HepG2 (cell line): ENCODE data around the gene ATP2B2. TPM values are rescaled to one million over a fixed set of nuclear protein-coding genes. Genes with fewer than 3 reads are reported as not detected.

Experiments
- ATAC-seq: fragments of 200-7000 bp; cut with Tn5 transposase; 3 replicates; pipeline ENCODE4 v1.9.1; 2020; ENCODE audit warnings: mild to moderate bottlenecking, moderate library complexity
- BruUV-seq: library from RNA; stranded (reverse); fragments of 400-500 nt; replicated peaks from 2 replicates; lab custom pipeline; 2021; lab: Mats Ljungman, UMichigan
- CTCF ChIA-PET: fragments of 300-600 bp; formaldehyde crosslinking; extraction: SDS; loops from one replicate; lab custom pipeline; 2021; ENCODE audit warnings: low total read pairs, inconsistent platforms, low intra/inter-chr PET ratio; lab: Yijun Ruan, JAX
- POLR2A ChIA-PET: fragments of 350-600 bp; sonication (Branson Sonifier 250); formaldehyde crosslinking; loops from one replicate; lab custom pipeline; 2020; ENCODE audit warnings: antibody characterized with exemption, inconsistent platforms; lab: Yijun Ruan, JAX
- DNase-seq: peaks from one replicate; pipeline ENCODE4 v3.0.0-alpha.2; 2015; ENCODE audit warnings: low spot score
- FAIRE-seq: peaks from 3 replicates; lab custom pipeline; 2011; peaks lifted over from hg19 to GRCh38; lab: Jason Lieb, UNC
- H2AFZ ChIP-seq: one replicate; pipeline ENCODE4 v1.6.1; 2011; ENCODE audit warnings: low read length, inconsistent platforms
- H3K27ac ChIP-seq: fragments of 300-600 bp; 3 replicates; pipeline ENCODE4 v1.8.0; 2011; ENCODE audit warnings: mixed run types, mild to moderate bottlenecking, mixed read lengths, low read length, inconsistent platforms; ENCODE audit not compliant: insufficient read depth; ENCODE audit errors: extremely low read length
- H3K27me3 ChIP-seq, 2 experiments: fragments of 200-600 bp in 1 of 2; 2 replicates in 1 of 2; 3 replicates in 1 of 2; pipeline versions ENCODE4 v1.6.0 to v1.8.0; 2011; ENCODE audit warnings: low read length in 2 of 2, mild to moderate bottlenecking in 2 of 2, moderate library complexity in 2 of 2, inconsistent platforms in 1 of 2; ENCODE audit not compliant: insufficient read depth in 2 of 2, control insufficient read depth in 1 of 2
- H3K36me3 ChIP-seq, 2 experiments: fragments of 200-600 bp in 1 of 2; replicated peaks in 1 of 2; 2 replicates in 1 of 2; 3 replicates in 1 of 2; pipeline versions ENCODE4 v1.5.1 to v1.8.0; 2011; ENCODE audit warnings: low read length in 2 of 2, inconsistent platforms in 1 of 2; ENCODE audit not compliant: insufficient read depth in 2 of 2, control insufficient read depth in 1 of 2
- H3K4me1 ChIP-seq: 2 replicates; pipeline ENCODE4 v1.5.1; 2012; ENCODE audit warnings: low read length, inconsistent platforms; ENCODE audit not compliant: insufficient read depth
- H3K4me2 ChIP-seq: 2 replicates; pipeline ENCODE4 v1.6.0; 2011; ENCODE audit warnings: low read depth, low read length, inconsistent platforms
- H3K4me3 ChIP-seq, 3 experiments: fragments of 200-600 bp in 1 of 3; sonication (generic), shearing (Covaris generic) in 1 of 3; replicated peaks in 1 of 3; 2 replicates each; pipeline ENCODE4 v1.5.1; 2011 to 2016; ENCODE audit warnings: low read length in 3 of 3, inconsistent platforms in 2 of 3, low read depth in 2 of 3, mild to moderate bottlenecking in 2 of 3, control low read depth in 1 of 3, mixed read lengths in 1 of 3; ENCODE audit not compliant: insufficient read depth in 1 of 3
- H3K79me2 ChIP-seq: one replicate; pipeline ENCODE4 v1.6.1; 2011; ENCODE audit warnings: low read length, inconsistent platforms; ENCODE audit not compliant: insufficient read depth
- H3K9ac ChIP-seq: 2 replicates; pipeline ENCODE4 v1.6.0; 2011; ENCODE audit warnings: mild to moderate bottlenecking, low read depth, low read length, inconsistent platforms; ENCODE audit not compliant: insufficient read depth
- H3K9me3 ChIP-seq: 2 replicates; pipeline ENCODE4 v1.5.1; 2012; ENCODE audit warnings: mild to moderate bottlenecking, low read length
- H4K20me1 ChIP-seq: 2 replicates; pipeline ENCODE4 v1.6.0; 2011; ENCODE audit warnings: inconsistent platforms, mild to moderate bottlenecking, low read length, moderate library complexity; ENCODE audit not compliant: insufficient read depth
- CBFB ChIP-seq: sonication (generic); formaldehyde crosslinking; IDR thresholded peaks from 2 replicates; pipeline ENCODE4 v1.4.0; 2020; ENCODE audit warnings: missing genetic modification reagents
- HNRNPK ChIP-seq: fragments of 200-400 bp; formaldehyde crosslinking; IDR thresholded peaks from 2 replicates; pipeline ENCODE4 v1.6.1; 2018; ENCODE audit warnings: low read length, low read depth, moderate library complexity, mild to moderate bottlenecking; ENCODE audit not compliant: poor library complexity, severe bottlenecking
- PTBP1 ChIP-seq: fragments of 200-400 bp; formaldehyde crosslinking; IDR thresholded peaks from 2 replicates; pipeline ENCODE4 v1.6.1; 2018; ENCODE audit warnings: low read length, low read depth; ENCODE audit not compliant: poor library complexity, severe bottlenecking
- STAG1 ChIP-seq: sonication (generic); formaldehyde crosslinking; IDR thresholded peaks from 2 replicates; pipeline ENCODE4 v1.4.0; 2020; ENCODE audit warnings: missing genetic modification reagents
- TEAD3 ChIP-seq: optimal IDR thresholded peaks from 2 replicates; pipeline ENCODE3; 2016; ENCODE audit warnings: borderline replicate concordance
- ZNF326 ChIP-seq: sonication (generic); formaldehyde crosslinking; IDR thresholded peaks from 2 replicates; pipeline ENCODE4 v1.4.0; 2020; ENCODE audit warnings: missing genetic modification reagents, borderline replicate concordance
- ZNF589 ChIP-seq: sonication (generic); formaldehyde crosslinking; conservative IDR thresholded peaks from 2 replicates; pipeline ENCODE4 v1.8.0; 2022; ENCODE audit warnings: mild to moderate bottlenecking, moderate library complexity, missing genetic modification reagents
- WGBS: methylation state at CpG from one replicate; pipeline ENCODE4 v1.1.6; 2017; ENCODE audit warnings: low lambda C conversion rate; 5-methylcytosine and 5-hydroxymethylcytosine counted together
- in situ Hi-C: cut with HindIII; loops from 2 replicates; pipeline ENCODE4 v1.10.0; 2017; ENCODE audit warnings: low pct_unique_long_range_greater_than_20kb; ENCODE audit not compliant: extremely low pct_ligation_motif_present
- intact Hi-C: fragments of 100-400 bp; cut with micrococcal nuclease; formaldehyde crosslinking; loops from one replicate; pipeline ENCODE4 v1.10.0; 2022; ENCODE audit not compliant: unreplicated experiment
- polyA plus RNA-seq, 8 experiments: library from polyadenylated mRNA; depleted of rRNA in 3 of 8; stranded (reverse) in 7 of 8; unstranded in 1 of 8; fragments of >200 nt; fragmentation: Illumina TruSeq in 4 of 8; extraction: Trizol in 4 of 8; gene quantifications; 2 replicates each; pipeline versions ENCODE4 v1.2.1 to v1.2.3, GENCODE V29; 2011 to 2016; ENCODE audit warnings: low read depth in 4 of 8, missing spikeins in 1 of 8, mixed read lengths in 1 of 8; ENCODE audit not compliant: insufficient read depth in 1 of 8
- total RNA-seq, 5 experiments: library from RNA; depleted of rRNA; stranded (reverse); fragments of >200 nt; fragmentation: Illumina TruSeq; extraction: Trizol; gene quantifications; 2 replicates each; pipeline ENCODE4 v1.2.3, GENCODE V29; 2016; ENCODE audit warnings: low read depth in 1 of 5
- TF ChIP-seq, protein P1 (sequence below): IDR thresholded peaks from 2 replicates; pipeline ENCODE4 v1.6.1; 2016
- TF ChIP-seq, protein P2 (sequence below): sonication (generic); formaldehyde crosslinking; IDR thresholded peaks from 2 replicates; pipeline ENCODE4 v1.5.1; 2020; ENCODE audit warnings: mild to moderate bottlenecking, missing genetic modification reagents, moderate library complexity
- TF ChIP-seq, protein P3 (sequence below): sonication (generic); formaldehyde crosslinking; IDR thresholded peaks from 2 replicates; pipeline ENCODE4 v1.4.0; 2020; ENCODE audit warnings: missing genetic modification reagents
- TF ChIP-seq, protein P4 (sequence below): sonication (generic); formaldehyde crosslinking; IDR thresholded peaks from 2 replicates; pipeline ENCODE4 v1.8.1; 2023; ENCODE audit warnings: mild to moderate bottlenecking, inconsistent platforms, moderate library complexity, missing genetic modification reagents, borderline replicate concordance

The ATP2B2 gene
- total and polyA plus RNA-seq, 2 of the 13 experiments (the other 11 are each of a cell fraction or from before 2014, with no cell fraction given), result 1.5 to 2.3 TPM

DNA sequence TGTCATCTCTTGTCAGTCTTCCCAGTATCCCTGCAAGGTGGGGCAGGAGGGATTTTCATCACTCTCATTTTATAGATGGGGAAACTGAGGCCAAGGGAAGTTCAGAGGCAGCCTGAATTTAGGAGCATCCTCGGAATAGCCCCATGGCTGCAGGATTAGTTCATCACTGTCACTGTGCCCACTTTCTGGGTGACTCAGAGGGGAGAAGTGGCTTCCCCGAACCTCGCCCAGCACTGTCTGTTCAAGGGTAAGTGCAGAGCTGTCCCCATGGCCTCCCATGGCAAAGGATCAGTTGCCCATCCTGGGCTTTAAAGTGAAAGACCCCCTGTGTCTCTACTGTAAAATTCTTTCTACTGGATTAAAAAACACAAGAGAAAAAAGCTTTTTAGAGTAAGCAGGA, 124.5 kb downstream of the ATP2B2 start:
- ChIA-PET CTCF (no interaction called here), POLR2A (no interaction called here)
- BruUV-seq, result no TSS peak
- no peak overlapping the region for H3K9ac ChIP-seq
- H3K79me2 ChIP-seq, result no peaks in the 10 kb centered on the region
- TF ChIP-seq, protein P1, sequence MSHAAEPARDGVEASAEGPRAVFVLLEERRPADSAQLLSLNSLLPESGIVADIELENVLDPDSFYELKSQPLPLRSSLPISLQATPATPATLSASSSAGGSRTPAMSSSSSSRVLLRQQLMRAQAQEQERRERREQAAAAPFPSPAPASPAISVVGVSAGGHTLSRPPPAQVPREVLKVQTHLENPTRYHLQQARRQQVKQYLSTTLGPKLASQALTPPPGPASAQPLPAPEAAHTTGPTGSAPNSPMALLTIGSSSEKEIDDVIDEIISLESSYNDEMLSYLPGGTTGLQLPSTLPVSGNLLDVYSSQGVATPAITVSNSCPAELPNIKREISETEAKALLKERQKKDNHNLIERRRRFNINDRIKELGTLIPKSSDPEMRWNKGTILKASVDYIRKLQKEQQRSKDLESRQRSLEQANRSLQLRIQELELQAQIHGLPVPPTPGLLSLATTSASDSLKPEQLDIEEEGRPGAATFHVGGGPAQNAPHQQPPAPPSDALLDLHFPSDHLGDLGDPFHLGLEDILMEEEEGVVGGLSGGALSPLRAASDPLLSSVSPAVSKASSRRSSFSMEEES (CRISPR knock-in tag), result no peak
- no peak for TF ChIP-seq STAG1 (CRISPR knock-in tag)
- TF ChIP-seq, protein P2, sequence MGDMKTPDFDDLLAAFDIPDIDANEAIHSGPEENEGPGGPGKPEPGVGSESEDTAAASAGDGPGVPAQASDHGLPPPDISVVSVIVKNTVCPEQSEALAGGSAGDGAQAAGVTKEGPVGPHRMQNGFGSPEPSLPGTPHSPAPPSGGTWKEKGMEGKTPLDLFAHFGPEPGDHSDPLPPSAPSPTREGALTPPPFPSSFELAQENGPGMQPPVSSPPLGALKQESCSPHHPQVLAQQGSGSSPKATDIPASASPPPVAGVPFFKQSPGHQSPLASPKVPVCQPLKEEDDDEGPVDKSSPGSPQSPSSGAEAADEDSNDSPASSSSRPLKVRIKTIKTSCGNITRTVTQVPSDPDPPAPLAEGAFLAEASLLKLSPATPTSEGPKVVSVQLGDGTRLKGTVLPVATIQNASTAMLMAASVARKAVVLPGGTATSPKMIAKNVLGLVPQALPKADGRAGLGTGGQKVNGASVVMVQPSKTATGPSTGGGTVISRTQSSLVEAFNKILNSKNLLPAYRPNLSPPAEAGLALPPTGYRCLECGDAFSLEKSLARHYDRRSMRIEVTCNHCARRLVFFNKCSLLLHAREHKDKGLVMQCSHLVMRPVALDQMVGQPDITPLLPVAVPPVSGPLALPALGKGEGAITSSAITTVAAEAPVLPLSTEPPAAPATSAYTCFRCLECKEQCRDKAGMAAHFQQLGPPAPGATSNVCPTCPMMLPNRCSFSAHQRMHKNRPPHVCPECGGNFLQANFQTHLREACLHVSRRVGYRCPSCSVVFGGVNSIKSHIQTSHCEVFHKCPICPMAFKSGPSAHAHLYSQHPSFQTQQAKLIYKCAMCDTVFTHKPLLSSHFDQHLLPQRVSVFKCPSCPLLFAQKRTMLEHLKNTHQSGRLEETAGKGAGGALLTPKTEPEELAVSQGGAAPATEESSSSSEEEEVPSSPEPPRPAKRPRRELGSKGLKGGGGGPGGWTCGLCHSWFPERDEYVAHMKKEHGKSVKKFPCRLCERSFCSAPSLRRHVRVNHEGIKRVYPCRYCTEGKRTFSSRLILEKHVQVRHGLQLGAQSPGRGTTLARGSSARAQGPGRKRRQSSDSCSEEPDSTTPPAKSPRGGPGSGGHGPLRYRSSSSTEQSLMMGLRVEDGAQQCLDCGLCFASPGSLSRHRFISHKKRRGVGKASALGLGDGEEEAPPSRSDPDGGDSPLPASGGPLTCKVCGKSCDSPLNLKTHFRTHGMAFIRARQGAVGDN (CRISPR knock-in tag), result no peak
- TF ChIP-seq, protein P3, sequence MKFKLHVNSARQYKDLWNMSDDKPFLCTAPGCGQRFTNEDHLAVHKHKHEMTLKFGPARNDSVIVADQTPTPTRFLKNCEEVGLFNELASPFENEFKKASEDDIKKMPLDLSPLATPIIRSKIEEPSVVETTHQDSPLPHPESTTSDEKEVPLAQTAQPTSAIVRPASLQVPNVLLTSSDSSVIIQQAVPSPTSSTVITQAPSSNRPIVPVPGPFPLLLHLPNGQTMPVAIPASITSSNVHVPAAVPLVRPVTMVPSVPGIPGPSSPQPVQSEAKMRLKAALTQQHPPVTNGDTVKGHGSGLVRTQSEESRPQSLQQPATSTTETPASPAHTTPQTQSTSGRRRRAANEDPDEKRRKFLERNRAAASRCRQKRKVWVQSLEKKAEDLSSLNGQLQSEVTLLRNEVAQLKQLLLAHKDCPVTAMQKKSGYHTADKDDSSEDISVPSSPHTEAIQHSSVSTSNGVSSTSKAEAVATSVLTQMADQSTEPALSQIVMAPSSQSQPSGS, result no peak
- no peak for TF ChIP-seq HNRNPK
- no peak for TF ChIP-seq TEAD3
- TF ChIP-seq CBFB, result no peak
- no peak for TF ChIP-seq PTBP1
- no peak for TF ChIP-seq ZNF589
- TF ChIP-seq, protein P4, sequence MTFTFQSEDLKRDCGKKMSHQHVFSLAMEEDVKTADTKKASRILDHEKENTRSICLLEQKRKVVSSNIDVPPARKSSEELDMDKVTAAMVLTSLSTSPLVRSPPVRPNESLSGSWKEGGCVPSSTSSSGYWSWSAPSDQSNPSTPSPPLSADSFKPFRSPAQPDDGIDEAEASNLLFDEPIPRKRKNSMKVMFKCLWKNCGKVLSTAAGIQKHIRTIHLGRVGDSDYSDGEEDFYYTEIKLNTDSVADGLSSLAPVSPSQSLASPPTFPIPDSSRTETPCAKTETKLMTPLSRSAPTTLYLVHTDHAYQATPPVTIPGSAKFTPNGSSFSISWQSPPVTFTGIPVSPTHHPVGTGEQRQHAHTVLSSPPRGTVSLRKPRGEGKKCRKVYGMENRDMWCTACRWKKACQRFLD (CRISPR knock-in tag), result no peak
- no peak for TF ChIP-seq ZNF326
- no peak for FAIRE-seq
- no peak overlapping the region for H3K4me2 ChIP-seq
- no peak overlapping the region for H2AFZ ChIP-seq
- intact Hi-C loops (no loop called here), in situ Hi-C loops (no loop called here)
- H3K36me3 ChIP-seq, result no peaks in the 10 kb centered on the region
- no peaks in the 10 kb centered on the region for H3K4me1 ChIP-seq
- ATAC-seq, result no peak
- no peaks in the 10 kb centered on the region for H4K20me1 ChIP-seq
- H3K27me3 ChIP-seq, result peaks cover 3 to 12% of the 10 kb centered on the region in 2 experiments; a peak in 4 of 5 replicates
- no peak for DNase-seq
- 33% methylated on average over 3 of the region's 3 CpGs for WGBS
- no peak overlapping the region for H3K27ac ChIP-seq
- no peak overlapping the region for H3K4me3 ChIP-seq
- no peaks in the 10 kb centered on the region for H3K9me3 ChIP-seq
